Measurements from ENCODE around the gene RNF144B. TPM values are rescaled to one million over a fixed set of nuclear protein-coding genes. Genes with fewer than 3 reads are reported as not detected.
A peak's percentile ranks its signal among the peaks of the same experiment; 100 is the strongest.

The RNF144B gene
- total RNA-seq, 4 donors from 2014 or later = 8.4 to 47.0 (median 31.9) TPM

- Histone ChIP-seq H3K9me3 (no peaks in the 10 kb centered on the region), H3K4me1 (peaks cover 75 to 77% of the 10 kb centered on the region in 2 donors), H3K36me3 (no peaks in the 10 kb centered on the region), H3K27ac (peak overlapping the region; percentile 30 to 62 (median 58)), H3K27me3 (no peaks in the 10 kb centered on the region), H3K4me3 (no peak overlapping the region)
- DNase-seq (no peak), ATAC-seq (peak in 1 of 2 donors; percentile 40)
- intact Hi-C loops (cut with DNase I; ENCODE audit: low total_unique reads) = no loop called here
- TF ChIP-seq POLR2A (IDR thresholded peaks at IDR 0.05) (no peak), CTCF (IDR thresholded peaks at IDR 0.05 in 4 of 5, conservative IDR thresholded peaks at IDR 0.05 in 1 of 5) (no peak)
- in situ Hi-C loops (cut with MboI; ENCODE audit: low sequenced_read_pairs in 4 of 4) = no loop called here
Observed at GRCh38 chr6:18425218-18425617, 38.1 kb downstream of the RNF144B start.

- intact Hi-C loops (cut with DNase I; ENCODE audit: low total_unique reads) = no loop called here
- no peak for TF ChIP-seq CTCF (IDR thresholded peaks at IDR 0.05 in 4 of 5, conservative IDR thresholded peaks at IDR 0.05 in 1 of 5)
- TF ChIP-seq POLR2A (IDR thresholded peaks at IDR 0.05) = no peak
Observed at GRCh38 chr6:18427296-18427695, 40.1 kb downstream of the RNF144B start.

GRCh38 chr6:18429655-18430297, 42.6 kb downstream of the RNF144B start:
- DNase-seq (peak in 1 of 2 donors; percentile 71), ATAC-seq (peak in 1 of 2 donors; percentile 13)
- Histone ChIP-seq H3K27me3 (no peaks in the 10 kb centered on the region), H3K4me3 (no peak overlapping the region), H3K9me3 (no peaks in the 10 kb centered on the region), H3K4me1 (peaks cover 77 to 79% of the 10 kb centered on the region in 2 donors), H3K27ac (peak overlapping the region; percentile 84 to 91 (median 88)), H3K36me3 (no peaks in the 10 kb centered on the region)
- intact Hi-C loops (cut with DNase I; ENCODE audit: low total_unique reads) = no loop called here
- in situ Hi-C loops (cut with MboI; ENCODE audit: low sequenced_read_pairs in 4 of 4) = no loop called here
- no peak for TF ChIP-seq POLR2A (IDR thresholded peaks at IDR 0.05)
- TF ChIP-seq CTCF (IDR thresholded peaks at IDR 0.05 in 4 of 5, conservative IDR thresholded peaks at IDR 0.05 in 1 of 5) = no peak

More at GRCh38 chr6:18427296-18427695, 40.1 kb downstream of the RNF144B start:
- Histone ChIP-seq H3K9me3 (no peaks in the 10 kb centered on the region), H3K27me3 (no peaks in the 10 kb centered on the region), H3K4me3 (no peak overlapping the region), H3K4me1 (peaks cover 81 to 84% of the 10 kb centered on the region in 2 donors), H3K36me3 (no peaks in the 10 kb centered on the region), H3K27ac (peak overlapping the region in 3 of 4 donors; percentile 53 to 62 (median 59))
- in situ Hi-C loops (cut with MboI; ENCODE audit: low sequenced_read_pairs in 4 of 4) = no loop called here
- no peak for ATAC-seq
- no peak for DNase-seq

- DNase-seq = no peak
- Histone ChIP-seq H3K27me3 (no peaks in the 10 kb centered on the region), H3K36me3 (no peaks in the 10 kb centered on the region), H3K27ac (peak overlapping the region; percentile 84 to 91 (median 88)), H3K4me3 (no peak overlapping the region), H3K9me3 (no peaks in the 10 kb centered on the region), H3K4me1 (peaks cover 64 to 73% of the 10 kb centered on the region in 2 donors)
- TF ChIP-seq POLR2A (IDR thresholded peaks at IDR 0.05) (no peak), CTCF (IDR thresholded peaks at IDR 0.05 in 4 of 5, conservative IDR thresholded peaks at IDR 0.05 in 1 of 5) (no peak)
- intact Hi-C loops (cut with DNase I; ENCODE audit: low total_unique reads) (no loop called here), in situ Hi-C loops (cut with MboI; ENCODE audit: low sequenced_read_pairs in 4 of 4) (no loop called here)
- peak; percentile 8 to 31 for ATAC-seq
Observed at GRCh38 chr6:18431581-18431980, 44.4 kb downstream of the RNF144B start.
